HL-60 (cell line): ENCODE results near the gene SELENOI.

Experiments used
- GABPA ChIP-seq: IDR thresholded peaks from 2 replicates; pipeline ENCODE4 v1.6.1; 2012; ENCODE audit warnings: low read depth
- TF ChIP-seq, protein P1 (sequence below): IDR thresholded peaks from one replicate; pipeline ENCODE4 v1.5.1; 2011; ENCODE audit warnings: low read length, control low read depth, inconsistent platforms; ENCODE audit not compliant: insufficient read depth

DNA sequence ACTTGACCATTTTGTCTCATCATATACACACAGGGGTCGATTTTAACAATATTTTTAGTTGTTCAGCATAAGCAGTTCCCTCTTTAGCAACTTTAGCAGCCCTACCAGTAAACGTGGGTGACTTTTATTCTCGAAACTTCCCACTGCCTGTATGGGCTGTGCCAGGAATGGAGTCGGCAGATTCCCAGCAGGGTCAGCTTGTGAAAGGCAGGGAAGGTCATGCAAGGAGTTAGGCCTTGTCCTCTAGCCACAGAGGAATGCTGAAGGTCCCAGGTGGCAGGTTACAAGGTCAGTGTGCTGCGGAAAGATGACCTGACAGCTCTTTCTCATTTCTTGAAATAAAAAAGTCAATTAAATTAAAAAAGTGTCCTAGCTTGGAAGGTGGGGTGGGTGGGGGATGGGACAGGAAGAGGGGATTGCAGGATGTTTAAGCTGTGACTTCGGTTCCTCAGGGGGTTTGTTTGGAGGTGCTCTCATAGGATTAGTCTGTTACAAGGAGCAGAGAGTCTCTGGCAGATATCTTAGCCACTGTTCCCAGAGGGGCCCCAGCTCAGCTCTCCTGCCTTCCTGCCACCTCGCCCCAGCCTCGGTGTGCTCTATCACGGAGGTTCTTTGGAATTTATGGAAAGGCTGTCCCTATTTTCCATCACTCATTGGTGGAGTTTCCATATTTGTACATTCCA lies 77.1 kb downstream of the SELENOI start:
- TF ChIP-seq, protein P1, sequence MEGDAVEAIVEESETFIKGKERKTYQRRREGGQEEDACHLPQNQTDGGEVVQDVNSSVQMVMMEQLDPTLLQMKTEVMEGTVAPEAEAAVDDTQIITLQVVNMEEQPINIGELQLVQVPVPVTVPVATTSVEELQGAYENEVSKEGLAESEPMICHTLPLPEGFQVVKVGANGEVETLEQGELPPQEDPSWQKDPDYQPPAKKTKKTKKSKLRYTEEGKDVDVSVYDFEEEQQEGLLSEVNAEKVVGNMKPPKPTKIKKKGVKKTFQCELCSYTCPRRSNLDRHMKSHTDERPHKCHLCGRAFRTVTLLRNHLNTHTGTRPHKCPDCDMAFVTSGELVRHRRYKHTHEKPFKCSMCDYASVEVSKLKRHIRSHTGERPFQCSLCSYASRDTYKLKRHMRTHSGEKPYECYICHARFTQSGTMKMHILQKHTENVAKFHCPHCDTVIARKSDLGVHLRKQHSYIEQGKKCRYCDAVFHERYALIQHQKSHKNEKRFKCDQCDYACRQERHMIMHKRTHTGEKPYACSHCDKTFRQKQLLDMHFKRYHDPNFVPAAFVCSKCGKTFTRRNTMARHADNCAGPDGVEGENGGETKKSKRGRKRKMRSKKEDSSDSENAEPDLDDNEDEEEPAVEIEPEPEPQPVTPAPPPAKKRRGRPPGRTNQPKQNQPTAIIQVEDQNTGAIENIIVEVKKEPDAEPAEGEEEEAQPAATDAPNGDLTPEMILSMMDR, result no peak
- TF ChIP-seq GABPA, result no peak
